BE2C (cell line): ENCODE measurements around the gene ADAMTSL1.

Experiments used
- DNase-seq: peaks from one replicate; pipeline ENCODE4 v3.0.0-alpha.2; 2020
- H3K27me3 ChIP-seq: fragments of 250-450 bp; sonication (Bioruptor Pico); 2 replicates; pipeline ENCODE4 v1.5.1; 2020; ENCODE audit warnings: mild to moderate bottlenecking
- H3K36me3 ChIP-seq: fragments of 250-450 bp; sonication (Bioruptor Pico); 2 replicates; pipeline ENCODE4 v1.5.1; 2020; ENCODE audit warnings: mild to moderate bottlenecking
- H3K4me1 ChIP-seq: fragments of 250-450 bp; sonication (Bioruptor Pico); 2 replicates; pipeline ENCODE4 v1.5.1; 2020
- H3K4me3 ChIP-seq: 2 replicates; pipeline ENCODE4 v1.5.1; 2011; ENCODE audit warnings: low read depth, low read length
- H3K9me3 ChIP-seq: fragments of 250-450 bp; sonication (Bioruptor Pico); 2 replicates; pipeline ENCODE4 v1.5.1; 2020
- TF ChIP-seq, protein P1 (sequence below): IDR thresholded peaks from 2 replicates; pipeline ENCODE4 v1.5.1; 2012; ENCODE audit warnings: mild to moderate bottlenecking, low read depth, low read length

The ADAMTSL1 gene

DNA sequence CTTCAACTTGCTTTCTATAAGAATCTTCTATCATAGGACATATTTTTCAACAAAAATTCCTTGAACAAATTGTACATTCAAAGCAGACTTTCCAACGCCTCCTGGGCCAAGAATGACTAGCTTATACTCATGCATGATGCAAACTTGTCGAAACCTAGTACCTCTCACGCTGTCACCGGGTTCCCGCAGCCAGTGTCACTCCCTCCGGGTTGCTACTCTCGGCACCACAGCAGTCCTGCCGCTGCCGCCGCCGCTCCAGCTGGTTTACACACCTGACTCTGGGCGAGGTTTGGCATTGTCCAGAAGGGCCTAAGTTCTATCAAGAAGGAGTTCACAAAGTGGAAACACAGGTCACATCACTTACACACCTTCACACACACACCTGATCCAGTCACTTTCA lies 244.4 kb downstream of the ADAMTSL1 start:
- no peak for DNase-seq

DNA sequence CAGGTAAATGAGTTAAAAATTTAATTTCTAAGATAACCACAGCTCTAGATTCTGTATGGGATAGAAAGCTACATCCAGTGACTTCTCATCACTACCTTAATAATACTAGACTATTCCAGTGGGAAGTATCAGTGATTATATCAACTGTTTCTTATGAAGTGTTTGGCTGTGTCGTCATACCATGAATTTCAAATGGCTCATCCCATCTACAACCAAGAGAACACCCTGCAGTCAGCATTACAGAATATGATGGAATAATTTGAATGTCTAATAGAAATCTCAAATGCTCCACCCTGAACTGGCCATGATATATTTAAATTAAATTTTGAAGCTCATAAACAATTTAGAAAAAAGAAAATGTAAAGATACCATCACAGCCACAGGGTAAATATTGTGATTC lies 245.0 kb downstream of the ADAMTSL1 start:
- no peaks in the 10 kb centered on the region for H3K4me1 ChIP-seq
- no peaks in the 10 kb centered on the region for H3K36me3 ChIP-seq
- no peaks in the 10 kb centered on the region for H3K9me3 ChIP-seq
- H3K27me3 ChIP-seq = no peaks in the 10 kb centered on the region
- no peak for DNase-seq
- TF ChIP-seq, protein P1, sequence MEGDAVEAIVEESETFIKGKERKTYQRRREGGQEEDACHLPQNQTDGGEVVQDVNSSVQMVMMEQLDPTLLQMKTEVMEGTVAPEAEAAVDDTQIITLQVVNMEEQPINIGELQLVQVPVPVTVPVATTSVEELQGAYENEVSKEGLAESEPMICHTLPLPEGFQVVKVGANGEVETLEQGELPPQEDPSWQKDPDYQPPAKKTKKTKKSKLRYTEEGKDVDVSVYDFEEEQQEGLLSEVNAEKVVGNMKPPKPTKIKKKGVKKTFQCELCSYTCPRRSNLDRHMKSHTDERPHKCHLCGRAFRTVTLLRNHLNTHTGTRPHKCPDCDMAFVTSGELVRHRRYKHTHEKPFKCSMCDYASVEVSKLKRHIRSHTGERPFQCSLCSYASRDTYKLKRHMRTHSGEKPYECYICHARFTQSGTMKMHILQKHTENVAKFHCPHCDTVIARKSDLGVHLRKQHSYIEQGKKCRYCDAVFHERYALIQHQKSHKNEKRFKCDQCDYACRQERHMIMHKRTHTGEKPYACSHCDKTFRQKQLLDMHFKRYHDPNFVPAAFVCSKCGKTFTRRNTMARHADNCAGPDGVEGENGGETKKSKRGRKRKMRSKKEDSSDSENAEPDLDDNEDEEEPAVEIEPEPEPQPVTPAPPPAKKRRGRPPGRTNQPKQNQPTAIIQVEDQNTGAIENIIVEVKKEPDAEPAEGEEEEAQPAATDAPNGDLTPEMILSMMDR = no peak
- H3K4me3 ChIP-seq = no peak overlapping the region

More for the DNA sequence above, 244.4 kb downstream of the ADAMTSL1 start:
- H3K27me3 ChIP-seq = no peaks in the 10 kb centered on the region
- TF ChIP-seq, protein P1 = no peak
- H3K36me3 ChIP-seq = no peaks in the 10 kb centered on the region
- no peak overlapping the region for H3K4me3 ChIP-seq
- no peaks in the 10 kb centered on the region for H3K4me1 ChIP-seq
- H3K9me3 ChIP-seq = no peaks in the 10 kb centered on the region

DNA sequence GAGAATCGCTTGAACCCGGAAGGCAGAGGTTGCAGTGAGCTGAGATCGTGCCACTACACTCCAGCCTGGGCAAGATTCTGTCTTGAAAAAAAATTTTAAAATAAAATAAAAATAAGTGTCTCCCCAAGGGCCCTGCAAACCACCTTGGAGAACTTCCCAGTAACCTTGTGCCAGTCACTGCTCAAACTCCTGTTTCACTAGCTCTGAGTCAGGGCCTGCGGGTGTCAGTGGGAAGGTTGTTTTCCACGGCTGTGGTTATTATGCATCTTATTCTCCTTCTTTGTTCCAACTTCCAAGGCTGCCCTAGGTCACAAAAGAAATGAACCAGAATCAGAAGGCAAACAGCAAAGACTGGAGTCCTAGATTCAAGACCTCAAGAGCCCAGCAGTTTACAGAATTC lies 246.7 kb downstream of the ADAMTSL1 start:
- Histone ChIP-seq H3K4me1 (no peaks in the 10 kb centered on the region), H3K27me3 (no peaks in the 10 kb centered on the region), H3K9me3 (no peaks in the 10 kb centered on the region), H3K36me3 (no peaks in the 10 kb centered on the region), H3K4me3 (no peak overlapping the region)
- TF ChIP-seq, protein P1 = no peak
- DNase-seq = no peak

DNA sequence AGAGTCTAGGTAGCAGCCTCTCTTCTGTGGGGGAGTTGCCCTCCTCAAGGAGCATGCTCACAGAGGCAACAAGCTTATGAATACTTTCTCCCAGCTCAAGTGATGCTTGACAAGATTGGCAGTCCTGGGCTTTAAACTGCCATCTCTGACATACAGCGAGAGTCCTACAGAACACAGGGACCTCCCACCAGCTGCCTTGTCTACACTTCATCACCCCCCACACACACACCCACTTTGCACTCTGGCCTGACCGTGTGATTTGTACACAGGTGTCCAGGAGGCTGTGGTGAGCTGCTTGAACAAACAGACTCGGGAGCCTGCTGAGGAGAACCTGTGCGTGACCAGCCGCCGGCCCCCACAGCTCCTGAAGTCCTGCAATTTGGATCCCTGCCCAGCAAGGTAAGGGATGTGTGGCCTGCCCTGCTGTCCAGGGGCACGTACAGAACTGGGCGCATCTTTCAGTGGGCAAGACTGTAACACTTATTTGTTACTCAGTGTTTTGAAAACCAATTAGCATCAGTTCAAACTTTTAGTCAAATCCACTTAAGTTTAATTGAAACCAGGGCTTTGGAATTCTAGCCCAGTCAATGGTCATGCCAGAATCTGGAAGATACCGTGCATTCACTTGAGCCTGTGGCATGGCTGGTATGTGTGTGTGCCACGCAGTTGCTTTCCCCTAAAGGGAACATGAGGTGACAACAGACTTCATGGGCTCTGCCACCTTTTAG lies 247.5 kb downstream of the ADAMTSL1 start:
- TF ChIP-seq, protein P1 = no peak
- Histone ChIP-seq H3K4me3 (no peak overlapping the region), H3K36me3 (no peaks in the 10 kb centered on the region), H3K9me3 (no peaks in the 10 kb centered on the region), H3K4me1 (no peaks in the 10 kb centered on the region), H3K27me3 (no peaks in the 10 kb centered on the region)
- DNase-seq = no peak

DNA sequence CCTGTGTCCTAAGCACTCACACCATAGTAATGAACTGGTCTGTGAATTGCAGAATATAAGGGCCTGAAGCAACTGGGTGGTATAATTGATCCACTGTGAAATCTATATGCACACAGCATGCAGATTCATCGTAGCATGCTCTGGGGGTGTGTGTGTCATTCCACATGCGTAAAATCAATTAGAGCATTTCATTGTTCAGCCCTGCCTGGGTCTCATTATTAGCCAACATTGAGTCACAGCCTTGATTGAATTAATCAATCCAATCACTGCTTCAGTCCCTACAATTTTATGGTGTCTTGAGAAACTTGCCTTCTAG lies 248.0 kb downstream of the ADAMTSL1 start:
- TF ChIP-seq, protein P1 = no peak
- Histone ChIP-seq H3K27me3 (no peaks in the 10 kb centered on the region), H3K9me3 (no peaks in the 10 kb centered on the region), H3K4me3 (no peak overlapping the region), H3K36me3 (no peaks in the 10 kb centered on the region), H3K4me1 (no peaks in the 10 kb centered on the region)
- no peak for DNase-seq

DNA sequence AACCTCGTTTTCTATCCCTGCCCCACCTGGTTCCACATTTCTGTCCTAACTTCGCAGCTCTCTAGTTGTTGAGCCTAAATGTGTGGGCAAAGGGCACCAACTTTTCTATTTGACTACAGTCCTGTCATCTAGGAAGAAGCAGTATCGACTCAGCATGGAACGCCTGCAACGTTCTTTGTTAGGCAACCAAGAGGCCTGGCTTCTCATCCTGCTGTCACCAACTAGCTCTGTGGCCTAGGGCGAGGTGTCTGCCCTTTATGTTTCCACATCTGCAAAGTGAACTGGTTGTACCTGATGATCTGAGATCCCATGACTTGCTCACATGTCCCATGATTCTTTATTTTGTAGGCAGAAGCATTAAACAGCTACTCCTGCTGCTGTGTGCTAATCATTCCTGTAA lies 248.9 kb downstream of the ADAMTSL1 start:
- TF ChIP-seq, protein P1 = no peak
- DNase-seq = no peak
- H3K36me3 ChIP-seq = no peaks in the 10 kb centered on the region
- H3K9me3 ChIP-seq = no peaks in the 10 kb centered on the region
- no peaks in the 10 kb centered on the region for H3K4me1 ChIP-seq
- H3K27me3 ChIP-seq = no peaks in the 10 kb centered on the region
- no peak overlapping the region for H3K4me3 ChIP-seq
